GM12872 (cell line): ENCODE data around the gene FHIT.

Experiments used
- CTCF ChIP-seq: IDR thresholded peaks from 3 replicates; pipeline ENCODE4 v1.5.1; 2011; ENCODE audit warnings: low read depth, mild to moderate bottlenecking, low read length, moderate library complexity; ENCODE audit not compliant: insufficient read depth

The FHIT gene

GRCh38 chr3:60771766-60772165, 479.5 kb downstream of the FHIT start:
- TF ChIP-seq CTCF, result no peak

GRCh38 chr3:60770532-60770931, 480.7 kb downstream of the FHIT start:
- no peak for TF ChIP-seq CTCF

- TF ChIP-seq CTCF, result no peak
Measured at GRCh38 chr3:60767536-60767935, 483.7 kb downstream of the FHIT start.

GRCh38 chr3:60765776-60766175, 485.5 kb downstream of the FHIT start:
- TF ChIP-seq CTCF, result no peak

GRCh38 chr3:60764870-60765269, 486.4 kb downstream of the FHIT start:
- TF ChIP-seq CTCF, result no peak

- TF ChIP-seq CTCF, result no peak
Measured at GRCh38 chr3:60760145-60760544, 491.1 kb downstream of the FHIT start.

- no peak for TF ChIP-seq CTCF
Measured at GRCh38 chr3:60759439-60759838, 491.8 kb downstream of the FHIT start.

- TF ChIP-seq CTCF, result no peak
Measured at GRCh38 chr3:60758831-60759230, 492.4 kb downstream of the FHIT start.
